HUES64 (cell line): ENCODE data around the gene KRTAP9-3.

ENCODE experiments used
- H3K27ac ChIP-seq: 2 replicates; pipeline ENCODE4 v1.7.0; 2013; ENCODE audit warnings: low read depth, low read length, inconsistent platforms
- H3K27me3 ChIP-seq: 2 replicates; pipeline ENCODE4 v1.6.1; 2013; ENCODE audit warnings: mild to moderate bottlenecking, low read length; ENCODE audit not compliant: insufficient read depth
- H3K36me3 ChIP-seq: 2 replicates; pipeline ENCODE4 v1.6.1; 2013; ENCODE audit warnings: mild to moderate bottlenecking, low read length; ENCODE audit not compliant: insufficient read depth
- H3K4me1 ChIP-seq: 2 replicates; pipeline ENCODE4 v1.6.1; 2013; ENCODE audit warnings: mild to moderate bottlenecking, low read length, moderate library complexity; ENCODE audit not compliant: insufficient read depth
- H3K4me3 ChIP-seq: 2 replicates; pipeline ENCODE4 v1.5.1; 2013; ENCODE audit warnings: mild to moderate bottlenecking, low read length, moderate library complexity
- H3K9ac ChIP-seq: 2 replicates; pipeline ENCODE4 v1.6.1; 2013; ENCODE audit warnings: mild to moderate bottlenecking, low read depth, low read length
- H3K9me3 ChIP-seq: 2 replicates; pipeline ENCODE4 v1.6.1; 2013; ENCODE audit warnings: low read depth, low read length; ENCODE audit not compliant: insufficient read depth
- WGBS: fragments of 150-250, 120-280 bp; methylation state at CpG from one replicate; pipeline ENCODE4 v1.1.7; 2013; ENCODE audit warnings: missing lambda C conversion rate; 5-methylcytosine and 5-hydroxymethylcytosine counted together

Gene KRTAP9-3

GRCh38 chr17:41278176-41278955 lies 46.1 kb downstream of the KRTAP9-3 start:
- H3K9me3 ChIP-seq = no peaks in the 10 kb centered on the region
- H3K9ac ChIP-seq = no peak overlapping the region
- H3K27ac ChIP-seq = no peak overlapping the region
- no peaks in the 10 kb centered on the region for H3K27me3 ChIP-seq
- 89% methylated on average over 3 of the region's 3 CpGs for WGBS
- H3K4me3 ChIP-seq = no peak overlapping the region
- no peaks in the 10 kb centered on the region for H3K36me3 ChIP-seq
- 0 out of 2 replicates have a peak, but pooled peaks cover under 1% of the 10 kb centered on the region for H3K4me1 ChIP-seq
